BJ (cell line): ENCODE data around the gene PACRG. TPM values are rescaled to one million over a fixed set of nuclear protein-coding genes. Genes with fewer than 3 reads are reported as not detected.

ENCODE experiments used
- CTCF ChIA-PET: fragments of 350-600 bp; formaldehyde crosslinking; extraction: SDS; loops from one replicate; lab custom pipeline; 2021; ENCODE audit warnings: antibody characterized with exemption, inconsistent platforms; lab: Yijun Ruan, JAX
- POLR2A ChIA-PET: fragments of 300-600 bp; sonication (Branson Sonifier 250); formaldehyde crosslinking; extraction: SDS; loops from one replicate; lab custom pipeline; 2021; ENCODE audit warnings: antibody characterized with exemption; lab: Charles Lee
- DNase-seq: peaks from one replicate; pipeline ENCODE4 v3.0.0-alpha.2; 2011; ENCODE audit warnings: low read depth
- H3K27me3 ChIP-seq: 2 replicates; pipeline ENCODE4 v1.6.0; 2011; ENCODE audit warnings: low read length; ENCODE audit not compliant: control insufficient read depth, insufficient read depth
- H3K36me3 ChIP-seq: 2 replicates; pipeline ENCODE4 v1.5.1; 2011; ENCODE audit warnings: low read length; ENCODE audit not compliant: control insufficient read depth, insufficient read depth
- H3K4me3 ChIP-seq: 2 replicates; pipeline ENCODE4 v1.5.1; 2011; ENCODE audit warnings: low read depth, mild to moderate bottlenecking, control low read depth, low read length
- polyA plus RNA-seq: library from polyadenylated mRNA; depleted of rRNA; stranded (reverse); fragments of >200 nt; gene quantifications from 2 replicates; pipeline ENCODE4 v1.2.3, GENCODE V29; 2011
- TF ChIP-seq, protein P1 (sequence below): IDR thresholded peaks from 2 replicates; pipeline ENCODE4 v1.5.1; 2011; ENCODE audit warnings: low read depth, mild to moderate bottlenecking, control low read depth, inconsistent platforms, low read length, moderate library complexity; ENCODE audit not compliant: insufficient read depth

The PACRG gene
- polyA plus RNA-seq, 1 experiment = 0.20 TPM

DNA sequence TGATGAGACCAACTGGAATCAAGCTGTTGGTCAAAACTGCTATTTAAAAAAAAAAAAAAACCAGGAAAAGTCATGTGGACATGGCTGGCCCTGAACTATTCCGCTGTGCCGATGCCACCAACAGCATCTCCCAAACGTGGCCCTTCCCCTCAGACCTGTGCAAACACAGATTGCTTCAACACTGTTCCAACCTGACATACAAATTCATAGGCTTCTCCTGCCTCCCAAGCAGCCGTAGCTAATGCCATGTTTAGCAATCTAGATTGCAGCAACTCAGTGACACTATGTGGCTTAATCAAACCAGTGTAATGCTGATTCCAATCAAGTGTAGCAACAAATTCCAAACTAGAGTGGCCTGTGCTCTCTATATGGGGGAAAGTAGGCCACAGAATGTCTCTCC, 16.4 kb upstream of the PACRG start:
- DNase-seq = no peak
- Histone ChIP-seq H3K4me3 (no peak overlapping the region), H3K36me3 (no peaks in the 10 kb centered on the region), H3K27me3 (no peaks in the 10 kb centered on the region)
- TF ChIP-seq, protein P1, sequence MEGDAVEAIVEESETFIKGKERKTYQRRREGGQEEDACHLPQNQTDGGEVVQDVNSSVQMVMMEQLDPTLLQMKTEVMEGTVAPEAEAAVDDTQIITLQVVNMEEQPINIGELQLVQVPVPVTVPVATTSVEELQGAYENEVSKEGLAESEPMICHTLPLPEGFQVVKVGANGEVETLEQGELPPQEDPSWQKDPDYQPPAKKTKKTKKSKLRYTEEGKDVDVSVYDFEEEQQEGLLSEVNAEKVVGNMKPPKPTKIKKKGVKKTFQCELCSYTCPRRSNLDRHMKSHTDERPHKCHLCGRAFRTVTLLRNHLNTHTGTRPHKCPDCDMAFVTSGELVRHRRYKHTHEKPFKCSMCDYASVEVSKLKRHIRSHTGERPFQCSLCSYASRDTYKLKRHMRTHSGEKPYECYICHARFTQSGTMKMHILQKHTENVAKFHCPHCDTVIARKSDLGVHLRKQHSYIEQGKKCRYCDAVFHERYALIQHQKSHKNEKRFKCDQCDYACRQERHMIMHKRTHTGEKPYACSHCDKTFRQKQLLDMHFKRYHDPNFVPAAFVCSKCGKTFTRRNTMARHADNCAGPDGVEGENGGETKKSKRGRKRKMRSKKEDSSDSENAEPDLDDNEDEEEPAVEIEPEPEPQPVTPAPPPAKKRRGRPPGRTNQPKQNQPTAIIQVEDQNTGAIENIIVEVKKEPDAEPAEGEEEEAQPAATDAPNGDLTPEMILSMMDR = no peak
- ChIA-PET CTCF (no interaction called here), POLR2A (no interaction called here)

DNA sequence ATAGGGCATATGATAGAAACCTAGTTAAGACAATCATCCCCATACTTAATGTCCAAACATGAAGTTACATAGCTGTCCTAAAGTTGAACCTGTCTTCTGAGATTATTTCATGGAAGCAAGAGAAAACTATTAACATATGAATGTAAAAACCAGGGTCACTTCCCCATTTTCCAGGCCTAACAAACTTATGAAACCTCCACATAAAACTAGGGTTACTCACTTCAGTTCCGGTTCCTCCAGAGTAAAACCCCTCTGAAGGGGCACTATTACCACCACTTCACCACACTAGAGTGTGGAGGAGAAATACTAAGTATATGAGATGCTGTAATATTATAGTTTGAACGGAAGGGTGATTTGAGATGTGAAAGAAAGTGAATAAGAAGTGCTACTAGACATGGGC, 15.1 kb upstream of the PACRG start:
- H3K36me3 ChIP-seq = no peaks in the 10 kb centered on the region
- CTCF ChIA-PET = no interaction called here
- H3K4me3 ChIP-seq = no peak overlapping the region
- no peak for DNase-seq
- TF ChIP-seq, protein P1 = no peak
- POLR2A ChIA-PET = no interaction called here
- no peaks in the 10 kb centered on the region for H3K27me3 ChIP-seq

DNA sequence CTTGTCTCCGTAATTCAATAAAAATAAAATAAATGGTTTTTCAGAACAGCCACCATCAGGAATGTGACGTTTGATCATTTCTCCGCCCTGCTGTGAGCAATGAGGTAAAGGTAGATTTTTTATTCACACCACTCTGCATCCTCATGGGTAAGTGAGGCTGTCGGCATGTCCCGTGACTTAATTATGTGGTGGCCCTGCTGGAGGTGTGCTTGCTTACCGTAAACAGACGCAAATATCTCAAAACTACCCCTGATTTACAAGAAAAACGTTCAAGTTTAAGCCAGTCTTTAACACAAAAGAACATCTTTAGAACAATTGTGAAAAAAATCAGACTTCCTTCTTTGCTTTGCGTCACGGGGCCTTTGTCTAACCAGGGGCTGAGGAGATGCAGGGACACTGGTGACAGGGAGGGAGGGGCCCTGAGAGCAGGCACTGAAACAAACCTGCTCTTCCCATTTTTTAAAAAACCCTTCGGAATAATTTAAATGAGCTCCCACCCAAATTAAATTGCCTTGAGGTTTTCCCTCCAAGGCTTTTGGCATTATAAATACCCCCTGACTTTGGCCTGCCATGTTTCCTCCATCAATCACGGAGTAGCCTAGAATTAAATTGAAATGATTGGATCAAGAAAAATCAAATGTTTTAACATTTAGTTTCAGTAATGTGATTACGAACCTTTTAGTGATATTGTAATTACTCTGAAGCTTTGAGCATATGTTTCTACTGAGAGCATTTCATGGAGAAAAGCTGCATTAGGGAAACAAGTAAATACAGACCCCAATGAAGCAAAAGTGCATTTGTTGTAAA, 13.6 kb upstream of the PACRG start:
- ChIA-PET POLR2A (no interaction called here), CTCF (no interaction called here)
- no peak for DNase-seq
- Histone ChIP-seq H3K4me3 (no peak overlapping the region), H3K27me3 (no peaks in the 10 kb centered on the region), H3K36me3 (no peaks in the 10 kb centered on the region)
- TF ChIP-seq, protein P1 = no peak

DNA sequence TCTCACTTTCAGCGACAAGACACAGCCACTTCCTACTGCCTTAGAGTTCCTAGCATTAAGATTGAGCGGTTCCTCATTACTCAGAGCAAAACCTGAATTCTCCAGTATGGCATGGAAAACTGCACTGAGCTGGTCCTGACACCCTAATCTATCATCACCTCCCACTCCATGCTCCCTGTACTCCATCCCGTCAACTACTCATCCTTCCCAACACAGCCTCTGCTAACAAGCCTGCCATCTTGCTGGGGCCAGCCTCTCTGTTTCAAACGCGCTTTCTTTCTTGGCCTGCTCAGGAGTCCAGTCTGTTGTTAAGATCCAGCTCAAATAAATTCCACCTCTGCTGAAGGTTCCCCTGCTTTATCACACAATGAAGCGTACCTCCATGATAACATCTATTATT, 12.2 kb upstream of the PACRG start:
- CTCF ChIA-PET = no interaction called here
- POLR2A ChIA-PET = no interaction called here
- Histone ChIP-seq H3K36me3 (no peaks in the 10 kb centered on the region), H3K4me3 (no peak overlapping the region), H3K27me3 (no peaks in the 10 kb centered on the region)
- DNase-seq = no peak
- TF ChIP-seq, protein P1 = no peak

DNA sequence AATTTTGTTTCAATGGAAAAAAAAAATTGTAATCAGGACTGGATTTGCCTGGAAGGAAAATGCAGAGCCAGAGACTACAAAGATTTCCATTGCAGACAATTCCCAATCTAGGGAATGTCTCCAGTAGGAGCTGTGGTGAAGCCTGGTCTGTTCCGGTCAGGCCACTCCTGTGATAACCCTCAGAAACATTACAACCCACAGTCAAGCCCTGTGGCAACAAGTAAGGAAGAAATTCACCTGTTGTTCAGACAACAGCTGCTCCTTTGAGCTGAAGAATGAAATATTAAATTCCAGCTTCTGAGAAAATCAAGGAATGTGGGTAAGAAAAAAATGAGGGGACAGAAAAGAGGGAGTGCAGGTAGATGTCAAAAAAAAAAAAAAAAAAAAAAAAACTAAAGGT, 8.2 kb upstream of the PACRG start:
- no peaks in the 10 kb centered on the region for H3K36me3 ChIP-seq
- TF ChIP-seq, protein P1 = no peak
- ChIA-PET CTCF (interaction anchor here (0.7 kb wide), 1 partner anchor 1320 kb away, joined by 5 read pairs; no protein-coding TSS in a partner anchor), POLR2A (no interaction called here)
- no peak overlapping the region for H3K4me3 ChIP-seq
- DNase-seq = no peak
- H3K27me3 ChIP-seq = no peaks in the 10 kb centered on the region
